Activated CD4-positive, CD25-positive, alpha-beta regulatory T cell (primary cell): ENCODE measurements around the gene DNAJC7.

Source experiments
- DNase-seq, 4 experiments: peaks; one replicate each; lab custom pipeline; 2025; lab: John Stamatoyannopoulos, UW

DNAJC7 gene, protein sequence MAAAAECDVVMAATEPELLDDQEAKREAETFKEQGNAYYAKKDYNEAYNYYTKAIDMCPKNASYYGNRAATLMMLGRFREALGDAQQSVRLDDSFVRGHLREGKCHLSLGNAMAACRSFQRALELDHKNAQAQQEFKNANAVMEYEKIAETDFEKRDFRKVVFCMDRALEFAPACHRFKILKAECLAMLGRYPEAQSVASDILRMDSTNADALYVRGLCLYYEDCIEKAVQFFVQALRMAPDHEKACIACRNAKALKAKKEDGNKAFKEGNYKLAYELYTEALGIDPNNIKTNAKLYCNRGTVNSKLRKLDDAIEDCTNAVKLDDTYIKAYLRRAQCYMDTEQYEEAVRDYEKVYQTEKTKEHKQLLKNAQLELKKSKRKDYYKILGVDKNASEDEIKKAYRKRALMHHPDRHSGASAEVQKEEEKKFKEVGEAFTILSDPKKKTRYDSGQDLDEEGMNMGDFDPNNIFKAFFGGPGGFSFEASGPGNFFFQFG

GRCh38 chr17:42016941-42017865 lies at the start of gene DNAJC7:
DNAJC7 (minus strand) TSS chr17:42017439; CDS start chr17:42017416, 23 bp downstream.
- peak; percentile 71 to 88 (median 78) for DNase-seq

DNA sequence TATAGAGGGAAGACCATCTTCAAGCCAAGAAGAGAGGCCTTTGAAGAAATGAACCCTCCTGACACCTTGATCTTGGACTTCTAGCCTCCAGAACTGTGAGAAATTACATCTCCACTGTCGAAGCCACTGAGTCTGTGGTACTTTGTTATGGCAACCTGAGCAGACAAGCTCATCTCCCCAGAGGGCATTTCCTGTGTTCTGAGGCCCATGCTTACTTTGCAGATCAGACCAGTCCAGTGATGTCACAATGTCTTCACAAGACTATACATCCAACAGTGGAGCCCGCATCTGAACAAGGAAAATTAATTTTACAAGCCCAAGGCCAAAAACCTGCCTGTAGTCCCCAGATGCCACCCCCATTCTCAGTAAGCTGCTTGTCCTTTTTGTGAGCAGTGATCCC lies 48.0 kb upstream of the DNAJC7 start:
- no peak for DNase-seq

- DNase-seq = no peak
These were observed 45.4 kb upstream of the DNAJC7 start for GRCh38 chr17:42062681-42063080.

DNA sequence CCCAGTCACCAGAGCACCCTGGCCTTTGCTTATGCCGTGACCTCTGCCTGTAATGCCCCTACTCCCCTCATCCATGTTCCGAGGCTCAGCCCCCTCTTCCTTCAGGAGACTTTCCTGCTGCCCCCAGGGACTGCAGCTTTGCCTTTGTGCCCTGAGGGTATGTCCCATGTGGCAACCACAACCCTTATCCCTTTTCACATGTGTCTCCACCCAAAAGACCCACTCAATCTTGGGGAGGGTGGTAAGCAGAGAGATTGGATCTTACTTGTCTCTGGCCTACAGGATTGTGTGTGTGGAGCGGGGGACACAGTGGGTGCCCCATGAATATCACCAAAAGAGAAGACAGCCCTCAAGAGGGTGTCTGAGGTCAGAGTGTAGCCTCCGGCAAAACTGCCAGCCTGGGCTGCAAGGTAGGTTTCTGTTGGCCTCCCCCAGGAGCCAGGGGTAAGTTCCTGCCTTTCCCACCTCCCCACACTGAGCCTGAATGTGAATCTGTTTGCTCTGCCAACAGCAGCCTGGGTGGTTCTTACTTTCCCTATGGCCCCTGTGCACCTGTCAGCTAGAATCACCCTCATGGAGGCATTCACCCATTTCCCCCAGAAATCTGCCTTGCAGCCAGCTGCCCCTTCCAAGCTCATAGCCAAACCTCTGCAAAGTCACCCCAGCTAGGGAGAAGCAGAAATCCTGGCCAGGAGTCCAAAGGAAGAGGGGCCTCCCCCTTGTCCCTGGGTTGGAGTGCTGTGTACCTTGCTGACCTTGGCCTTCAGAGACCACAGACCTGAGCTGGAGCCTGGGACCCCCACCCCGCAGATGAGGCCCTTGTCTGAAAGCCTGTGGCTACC lies 44.6 kb upstream of the DNAJC7 start:
- no peak for DNase-seq

- DNase-seq = no peak
These were observed 43.0 kb upstream of the DNAJC7 start for GRCh38 chr17:42060231-42060630.

- DNase-seq = no peak
These were observed 42.6 kb upstream of the DNAJC7 start for GRCh38 chr17:42059815-42060214.

DNA sequence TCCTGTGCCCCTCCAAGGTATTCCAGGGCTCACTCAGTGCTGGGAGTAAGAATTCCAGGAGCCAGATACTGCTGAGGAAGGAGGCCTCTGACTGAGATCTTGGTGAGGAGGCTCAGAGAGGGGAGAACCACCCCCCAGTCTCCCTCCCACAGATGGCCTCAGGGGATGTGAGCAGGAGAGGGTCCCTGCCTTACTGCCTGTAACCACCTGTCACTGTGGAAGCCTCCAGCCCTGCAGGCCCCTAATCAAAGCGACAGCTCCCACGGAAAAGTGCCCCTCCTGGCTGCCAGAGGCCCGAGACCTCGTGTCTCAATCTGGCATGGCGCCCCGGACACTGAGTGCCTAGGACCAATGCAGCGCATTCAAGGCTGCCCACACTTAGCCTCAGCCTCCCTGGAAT lies 40.8 kb upstream of the DNAJC7 start:
- no peak for DNase-seq

GRCh38 chr17:42056635-42057034 lies 39.4 kb upstream of the DNAJC7 start:
- DNase-seq = no peak

GRCh38 chr17:42055496-42055895 lies 38.3 kb upstream of the DNAJC7 start:
- no peak for DNase-seq

DNA sequence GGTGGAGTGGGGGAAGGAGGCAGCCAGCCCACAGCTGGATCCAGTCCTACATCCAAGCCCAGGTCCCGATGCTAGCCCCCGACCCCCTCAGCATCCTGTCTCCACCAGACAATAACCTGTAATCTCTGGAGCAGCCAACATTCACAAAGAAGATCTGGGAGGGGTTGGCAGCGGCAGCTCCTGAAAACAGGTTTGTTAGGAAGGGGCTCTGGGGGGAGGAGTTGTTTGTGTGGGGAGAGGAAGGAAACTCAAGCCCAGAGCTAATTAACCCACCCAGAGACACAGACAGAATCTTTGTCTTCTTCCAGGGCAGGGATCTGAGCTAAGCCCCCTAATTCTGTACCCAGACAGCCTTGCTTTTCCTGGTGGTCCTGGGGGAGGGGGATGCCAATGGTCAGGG lies 37.8 kb upstream of the DNAJC7 start:
- no peak for DNase-seq

- DNase-seq = no peak
These were observed 36.7 kb upstream of the DNAJC7 start for GRCh38 chr17:42053731-42054500.

GRCh38 chr17:42052346-42052877 lies 35.2 kb upstream of the DNAJC7 start:
- DNase-seq = no peak

- DNase-seq = no peak
These were observed 34.4 kb upstream of the DNAJC7 start for GRCh38 chr17:42051645-42052044.

DNA sequence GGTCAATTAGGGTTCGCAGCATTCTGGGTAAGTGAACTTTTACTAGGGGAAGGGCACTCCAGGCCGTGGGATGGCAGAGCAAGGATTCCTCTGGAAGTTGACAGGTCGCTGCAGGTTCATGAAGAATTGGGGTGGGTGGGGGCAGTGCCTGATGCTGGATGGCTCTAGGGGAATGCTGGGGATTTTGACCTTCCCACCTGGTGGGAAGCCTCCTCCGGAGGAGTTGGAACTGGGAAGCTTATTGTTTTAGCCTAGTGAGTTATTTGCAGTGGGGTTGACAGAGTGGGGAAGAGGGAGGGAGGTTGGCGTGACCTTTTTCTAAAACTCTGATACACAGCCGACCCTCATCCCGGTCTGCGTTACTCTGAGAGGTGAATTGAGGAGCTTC lies 33.8 kb upstream of the DNAJC7 start:
- DNase-seq = no peak

DNA sequence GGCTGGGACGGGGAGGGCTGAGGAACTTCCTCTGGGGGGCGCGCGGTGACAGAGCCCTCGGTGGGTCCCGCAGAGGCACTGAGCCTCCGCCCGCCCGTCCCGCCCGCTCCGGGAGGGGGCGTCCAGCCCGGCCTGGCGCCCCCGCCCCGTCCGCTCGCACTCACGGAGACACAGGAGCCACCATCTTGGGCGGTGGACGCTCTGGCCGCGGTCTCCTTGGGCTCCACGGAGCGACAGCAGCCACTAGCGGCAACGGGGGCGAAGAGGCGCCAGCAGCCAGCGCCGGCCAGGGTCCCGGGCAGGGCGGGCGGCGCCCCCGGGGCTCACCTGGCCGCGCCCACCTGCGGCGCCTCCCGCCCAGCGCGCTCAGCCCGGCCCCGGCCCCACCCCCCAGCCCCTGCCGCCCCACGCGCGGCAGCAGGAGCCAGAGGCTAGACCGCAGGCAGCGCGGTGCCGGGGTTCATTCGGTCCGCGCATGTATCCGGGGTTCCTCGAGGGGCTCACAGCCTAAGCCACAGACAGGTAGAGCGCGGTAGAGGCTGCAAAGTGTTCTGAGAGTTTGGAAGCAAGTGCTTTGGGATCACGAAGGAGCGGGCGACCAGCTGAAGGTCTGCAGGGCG lies 33.3 kb upstream of the DNAJC7 start, which contains the start of gene C17orf113:
Gene C17orf113 (minus strand): TSS at position 209 of the 620 bp plus-strand sequence. CDS start 7,225 bp downstream, outside the sequence.
- peak in 3 of 4 experiments; percentile 16 to 34 (median 20) for DNase-seq

- DNase-seq = no peak
These were observed 32.7 kb upstream of the DNAJC7 start for GRCh38 chr17:42049834-42050392.

- DNase-seq = no peak
These were observed 30.1 kb upstream of the DNAJC7 start for GRCh38 chr17:42047343-42047742.

GRCh38 chr17:42045719-42046118 lies 28.5 kb upstream of the DNAJC7 start:
- DNase-seq = no peak

DNA sequence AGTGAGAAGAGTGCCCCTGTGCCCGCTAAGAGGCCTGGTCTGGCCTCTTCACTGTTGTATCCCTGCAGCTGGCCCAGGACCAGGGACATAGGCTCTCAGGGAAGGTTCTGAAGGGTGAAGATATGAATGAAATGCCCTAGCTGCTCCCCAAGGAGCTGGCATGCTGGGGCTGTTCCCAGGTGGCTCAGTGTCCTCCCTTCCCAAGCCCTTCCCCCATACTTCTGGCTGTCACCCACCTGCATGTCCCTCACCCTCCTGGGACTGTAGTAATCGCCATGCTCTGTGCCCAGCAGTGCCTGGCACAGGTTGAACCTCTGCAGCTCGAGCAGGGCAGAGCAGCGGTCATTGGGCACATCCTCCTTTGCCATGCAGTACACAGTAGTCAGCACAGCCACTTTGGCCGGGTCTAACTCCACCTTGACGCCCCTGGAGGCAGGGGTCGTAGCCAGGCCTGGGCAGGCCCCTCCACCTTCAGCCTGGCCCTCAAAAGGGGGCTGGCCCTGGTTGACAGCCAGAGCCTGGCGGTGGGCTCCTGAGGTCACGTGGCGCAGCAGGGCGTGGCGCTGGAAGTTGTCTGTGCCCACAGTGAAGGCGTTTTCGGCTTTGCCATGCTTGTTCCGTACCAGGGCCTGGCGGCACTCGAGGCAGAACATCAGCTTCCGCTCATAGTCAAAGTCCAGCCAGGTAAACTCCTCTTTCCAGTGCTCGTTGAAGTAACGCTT lies 25.5 kb upstream of the DNAJC7 start:
- no peak for DNase-seq
